Bronchial epithelial cell (primary cell): ENCODE measurements around the gene DPYD. TPM values are rescaled to one million over a fixed set of nuclear protein-coding genes. Genes with fewer than 3 reads are reported as not detected.

ENCODE experiments used
- DNase-seq: peaks from one replicate; pipeline ENCODE4 v3.0.0-alpha.2; 2010; ENCODE audit warnings: low read depth
- FAIRE-seq: peaks from 2 replicates; lab custom pipeline; 2011; peaks lifted over from hg19 to GRCh38; lab: Jason Lieb, UNC
- H3K27me3 ChIP-seq: 2 replicates; pipeline ENCODE4 v1.5.1; 2011; ENCODE audit warnings: low read length; ENCODE audit not compliant: control insufficient read depth, insufficient read depth
- H3K36me3 ChIP-seq: 2 replicates; pipeline ENCODE4 v1.5.1; 2011; ENCODE audit warnings: low read length; ENCODE audit not compliant: control insufficient read depth, insufficient read depth
- H3K4me3 ChIP-seq: 2 replicates; pipeline ENCODE4 v1.5.1; 2011; ENCODE audit warnings: mild to moderate bottlenecking, low read depth, low read length, control low read depth
- CTCF ChIP-seq: IDR thresholded peaks from 2 replicates; pipeline ENCODE4 v1.5.1; 2011; ENCODE audit warnings: mild to moderate bottlenecking, moderate library complexity, low read length, control low read depth, inconsistent platforms; ENCODE audit not compliant: insufficient read depth, severe bottlenecking
- total RNA-seq: library from RNA; depleted of rRNA; stranded (reverse); fragments of >200 nt; gene quantifications from 2 replicates; pipeline ENCODE4 v1.2.1, GENCODE V29; 2014

DPYD gene
- total RNA-seq, 1 donor from 2014 or later: 1.6 TPM

DNA sequence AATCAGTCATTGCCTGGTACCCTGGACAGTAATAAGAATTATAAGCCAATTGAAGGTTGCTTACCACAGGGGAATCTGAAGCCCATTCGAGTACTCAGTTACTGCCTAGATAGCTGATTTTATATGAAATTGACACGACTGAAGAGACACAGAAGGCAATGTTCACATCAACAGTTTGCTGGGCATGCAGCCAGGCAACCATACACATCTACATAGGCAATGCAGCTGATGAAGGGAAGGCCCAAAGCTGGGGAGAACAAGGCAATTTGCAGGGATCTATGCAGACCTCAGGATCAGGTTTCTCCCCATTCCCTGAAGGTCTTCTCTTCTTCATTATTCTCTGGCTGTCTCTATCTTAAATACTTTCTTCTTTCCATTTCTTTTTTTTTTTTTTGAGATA, 750.5 kb downstream of the DPYD start:
- FAIRE-seq: no peak
- H3K27me3 ChIP-seq: no peaks in the 10 kb centered on the region
- TF ChIP-seq CTCF: no peak
- no peaks in the 10 kb centered on the region for H3K36me3 ChIP-seq
- DNase-seq: no peak
- H3K4me3 ChIP-seq: no peak overlapping the region

- Histone ChIP-seq H3K27me3 (no peaks in the 10 kb centered on the region), H3K4me3 (no peak overlapping the region), H3K36me3 (no peaks in the 10 kb centered on the region)
- no peak for TF ChIP-seq CTCF
- FAIRE-seq (no peak), DNase-seq (no peak)
Measured at GRCh38 chr1:97168056-97168455, 752.8 kb downstream of the DPYD start.

DNA sequence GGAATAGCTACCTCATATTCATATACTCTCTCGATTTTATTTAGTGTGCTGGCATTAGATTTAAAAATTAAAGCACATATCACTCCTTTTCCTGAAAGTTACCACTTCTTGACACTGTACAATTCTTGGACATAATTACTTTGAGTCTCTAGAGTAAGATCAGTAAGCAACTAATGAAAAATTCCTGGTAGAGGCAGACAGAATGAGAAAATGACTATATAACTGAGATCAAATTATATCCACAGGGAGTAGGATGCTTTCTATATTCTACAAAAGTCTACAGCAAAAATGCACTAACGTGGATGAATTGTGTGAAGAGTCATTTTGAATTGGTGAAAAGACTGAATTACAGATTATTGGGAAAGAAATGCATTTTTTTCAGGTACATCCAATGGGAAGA, 753.6 kb downstream of the DPYD start:
- Histone ChIP-seq H3K4me3 (no peak overlapping the region), H3K36me3 (no peaks in the 10 kb centered on the region), H3K27me3 (no peaks in the 10 kb centered on the region)
- no peak for DNase-seq
- no peak for FAIRE-seq
- TF ChIP-seq CTCF: no peak

DNA sequence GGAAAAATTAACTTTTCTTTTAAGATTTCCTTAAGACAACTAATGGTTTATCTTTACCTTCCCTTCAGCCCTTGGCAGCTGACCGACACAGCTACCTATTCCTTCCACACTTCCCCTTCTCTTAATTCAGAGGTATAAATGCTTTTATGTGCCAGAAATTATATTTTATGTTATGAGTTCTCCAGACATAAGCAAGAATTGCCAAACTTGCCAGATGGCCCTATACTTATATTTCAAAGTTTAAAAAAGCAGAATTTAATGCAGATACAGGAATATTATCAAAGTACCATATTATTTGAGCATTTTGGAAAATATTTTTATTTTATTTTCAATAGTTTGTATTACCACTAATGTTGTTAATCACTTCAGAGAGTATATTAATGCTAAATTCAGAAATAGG, 754.2 kb downstream of the DPYD start:
- Histone ChIP-seq H3K27me3 (no peaks in the 10 kb centered on the region), H3K36me3 (no peaks in the 10 kb centered on the region), H3K4me3 (no peak overlapping the region)
- no peak for FAIRE-seq
- DNase-seq: no peak
- TF ChIP-seq CTCF: no peak

- TF ChIP-seq CTCF: no peak
- DNase-seq (no peak), FAIRE-seq (no peak)
- H3K4me3 ChIP-seq: no peak overlapping the region
- H3K36me3 ChIP-seq: no peaks in the 10 kb centered on the region
- no peaks in the 10 kb centered on the region for H3K27me3 ChIP-seq
Measured at GRCh38 chr1:97164276-97164639, 756.6 kb downstream of the DPYD start.

GRCh38 chr1:97163591-97164275, 757.1 kb downstream of the DPYD start:
- no peak for TF ChIP-seq CTCF
- Histone ChIP-seq H3K4me3 (no peak overlapping the region), H3K36me3 (no peaks in the 10 kb centered on the region), H3K27me3 (no peaks in the 10 kb centered on the region)
- FAIRE-seq: no peak
- DNase-seq: no peak
